Measurements from ENCODE around the gene FSTL3. TPM values are rescaled to one million over a fixed set of nuclear protein-coding genes. Genes with fewer than 3 reads are reported as not detected.
A peak's percentile ranks its signal among the peaks of the same experiment; 100 is the strongest.

FSTL3 gene
- total and polyA plus RNA-seq, 2 of the 13 experiments (the other 11 are each of a cell fraction or from before 2014, with no cell fraction given) = 13.5 to 15.6 TPM

DNA sequence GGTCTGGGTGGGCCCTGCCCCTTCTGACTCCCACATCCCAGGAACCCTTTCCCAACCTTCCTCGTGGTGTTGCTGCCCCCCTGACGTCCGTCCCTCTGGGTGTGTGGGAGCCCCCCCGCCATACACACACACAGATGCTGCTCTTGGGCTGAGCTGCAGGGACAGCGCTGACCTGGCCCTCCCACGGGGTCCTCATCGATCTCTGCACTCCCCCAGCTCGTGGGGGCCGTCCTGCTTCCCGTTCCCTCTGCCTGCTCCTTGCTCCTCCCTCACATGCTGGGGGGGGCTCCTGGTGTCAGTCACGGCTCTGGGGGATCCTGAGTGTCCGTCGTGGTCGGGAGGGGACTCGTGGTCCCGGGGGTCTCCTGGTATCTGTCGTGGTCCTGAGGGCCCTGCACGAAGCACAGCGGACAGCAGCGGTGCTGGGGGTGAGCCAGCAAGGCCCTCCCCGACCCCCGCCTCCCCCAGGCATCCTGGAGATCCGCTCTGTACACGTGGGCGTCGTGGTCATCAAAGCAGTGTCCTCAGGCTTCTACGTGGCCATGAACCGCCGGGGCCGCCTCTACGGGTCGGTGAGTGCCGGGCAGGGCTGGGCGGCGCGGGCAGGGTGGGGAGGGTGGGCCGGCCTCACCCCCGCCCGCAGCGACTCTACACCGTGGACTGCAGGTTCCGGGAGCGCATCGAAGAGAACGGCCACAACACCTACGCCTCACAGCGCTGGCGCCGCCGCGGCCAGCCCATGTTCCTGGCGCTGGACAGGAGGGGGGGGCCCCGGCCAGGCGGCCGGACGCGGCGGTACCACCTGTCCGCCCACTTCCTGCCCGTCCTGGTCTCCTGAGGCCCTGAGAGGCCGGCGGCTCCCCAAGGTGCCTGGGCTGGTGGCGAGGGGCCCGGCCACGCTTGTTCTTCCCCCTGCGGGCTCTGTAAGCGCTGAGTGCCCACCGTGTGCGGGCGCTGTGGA is 33.1 kb upstream of the FSTL3 start:
- TF ChIP-seq, protein P1, sequence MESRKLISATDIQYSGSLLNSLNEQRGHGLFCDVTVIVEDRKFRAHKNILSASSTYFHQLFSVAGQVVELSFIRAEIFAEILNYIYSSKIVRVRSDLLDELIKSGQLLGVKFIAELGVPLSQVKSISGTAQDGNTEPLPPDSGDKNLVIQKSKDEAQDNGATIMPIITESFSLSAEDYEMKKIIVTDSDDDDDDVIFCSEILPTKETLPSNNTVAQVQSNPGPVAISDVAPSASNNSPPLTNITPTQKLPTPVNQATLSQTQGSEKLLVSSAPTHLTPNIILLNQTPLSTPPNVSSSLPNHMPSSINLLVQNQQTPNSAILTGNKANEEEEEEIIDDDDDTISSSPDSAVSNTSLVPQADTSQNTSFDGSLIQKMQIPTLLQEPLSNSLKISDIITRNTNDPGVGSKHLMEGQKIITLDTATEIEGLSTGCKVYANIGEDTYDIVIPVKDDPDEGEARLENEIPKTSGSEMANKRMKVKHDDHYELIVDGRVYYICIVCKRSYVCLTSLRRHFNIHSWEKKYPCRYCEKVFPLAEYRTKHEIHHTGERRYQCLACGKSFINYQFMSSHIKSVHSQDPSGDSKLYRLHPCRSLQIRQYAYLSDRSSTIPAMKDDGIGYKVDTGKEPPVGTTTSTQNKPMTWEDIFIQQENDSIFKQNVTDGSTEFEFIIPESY (CRISPR knock-in tag; IDR thresholded peaks at IDR 0.05) = peak; percentile 17; the same call in 1 of the 2 replicates
- TF ChIP-seq PRMT3 (CRISPR knock-in tag; IDR thresholded peaks at IDR 0.05; ENCODE audit: borderline replicate concordance, low read depth) (no peak), AGO2 (optimal IDR thresholded peaks at IDR 0.05; ENCODE audit: low read depth, low read length) (peak; percentile 10), ZSCAN20 (CRISPR knock-in tag; IDR thresholded peaks at IDR 0.05; ENCODE audit: borderline replicate concordance) (no peak)
- Histone ChIP-seq H3K27ac (ENCODE audit: extremely low read length, insufficient read depth, low read length) (no peak overlapping the region), H3K27me3 (ENCODE audit: control insufficient read depth in 1 of 2, insufficient read depth in 2 of 2, low read length in 2 of 2) (no peaks in the 10 kb centered on the region), H3K4me3 (replicated peaks in 1 of 3; ENCODE audit: insufficient read depth in 1 of 3, low read depth in 2 of 3, low read length in 3 of 3) (no peak overlapping the region), H3K4me2 (ENCODE audit: low read depth, low read length) (no peak overlapping the region), H3K9ac (ENCODE audit: insufficient read depth, low read depth, low read length) (no peak overlapping the region), H3K36me3 (replicated peaks in 1 of 2; ENCODE audit: control insufficient read depth in 1 of 2, insufficient read depth in 2 of 2, low read length in 2 of 2) (peaks cover 4 to 11% of the 10 kb centered on the region in 2 experiments; a peak in 2 of 5 replicates), H3K79me2 (ENCODE audit: insufficient read depth, low read length) (no peaks in the 10 kb centered on the region), H3K4me1 (ENCODE audit: insufficient read depth, low read length) (0 out of 2 replicates have a peak, but pooled peaks cover 7% of the 10 kb centered on the region), H4K20me1 (ENCODE audit: insufficient read depth, low read length) (peaks cover 4% of the 10 kb centered on the region; the same call in 1 of the 2 replicates), H3K9me3 (ENCODE audit: low read length) (no peaks in the 10 kb centered on the region), H2AFZ (ENCODE audit: low read length) (no peak overlapping the region)
- POLR2A ChIA-PET = interaction anchor here (1.3 kb wide), 1 partner anchor 17 kb away, joined by 3 read pairs; no protein-coding TSS in a partner anchor
- in situ Hi-C loops (cut with HindIII; ENCODE audit: extremely low pct_ligation_motif_present, low pct_unique_long_range_greater_than_20kb) = no loop called here
- no TSS peak for BruUV-seq (replicated peaks)
- WGBS (ENCODE audit: low lambda C conversion rate) = 94% methylated on average over 35 of the region's 70 CpGs
- CTCF ChIA-PET (ENCODE audit: low intra/inter-chr PET ratio, low total read pairs) = no interaction called here
- ATAC-seq (no peak), DNase-seq (ENCODE audit: low spot score) (no peak), FAIRE-seq (no peak)
- intact Hi-C loops (cut with micrococcal nuclease; ENCODE audit: unreplicated experiment) = no loop called here

All from HepG2 (cell line).